ENCODE measurements around the gene LAIR1. TPM values are rescaled to one million over a fixed set of nuclear protein-coding genes. Genes with fewer than 3 reads are reported as not detected.

Gene LAIR1
- polyA plus RNA-seq, 3 donors = 48.0 to 202 (median 73.8) TPM

- peaks cover 18% of the 10 kb centered on the region for H3K79me2 ChIP-seq (ENCODE audit: insufficient read depth, low read length)
- peak overlapping the region; percentile 60 for H3K4me2 ChIP-seq (replicated peaks; ENCODE audit: extremely low read depth, low read length, poor library complexity, severe bottlenecking)
- TF ChIP-seq CTCF (IDR thresholded peaks at IDR 0.05) = no peak
- H3K4me3 ChIP-seq (replicated peaks in 1 of 3; ENCODE audit: low read depth in 2 of 3, low read length in 3 of 3) = peak overlapping the region in 1 of 3 experiments; percentile 62
- DNase-seq = no peak
- Mint-ChIP-seq H3K9me3 (peaks cover 0 to under 1% (median 0%) of the 10 kb centered on the region in 7 donors), H3K4me3 (peak overlapping the region in 1 of 2 donors; percentile 80), H3K27ac (peak overlapping the region; percentile 95 to 99 (median 98)), H3K36me3 (peaks cover 13 to 15% of the 10 kb centered on the region in 2 donors), H3K27me3 (ENCODE audit: low read depth in 3 of 3) (peaks cover 1 to 6% (median 3%) of the 10 kb centered on the region in 3 donors), H3K4me1 (peaks cover 73% of the 10 kb centered on the region)
- intact Hi-C loops (cut with micrococcal nuclease) = loop anchor here in 1 of 2 donors (5.0 to 10.0 kb wide), 2 partner anchors 34 to 51 kb away; partner anchors contain the start of gene LILRB2
- H3K4me1 ChIP-seq (ENCODE audit: control insufficient read depth in 1 of 2, insufficient read depth in 2 of 2, low read length in 2 of 2) = peaks cover 74 to 77% of the 10 kb centered on the region in 2 donors
- H3K9me3 ChIP-seq (replicated peaks in 1 of 2; ENCODE audit: control insufficient read depth in 1 of 2, insufficient read depth in 1 of 2, low read length in 2 of 2) = no peaks in the 10 kb centered on the region
- H3K36me3 ChIP-seq (replicated peaks in 1 of 2; ENCODE audit: control insufficient read depth in 1 of 2, insufficient read depth in 2 of 2, low read length in 2 of 2) = peaks cover 7 to 11% of the 10 kb centered on the region in 2 donors
- H3K27ac ChIP-seq (ENCODE audit: low read depth in 1 of 2, low read length in 2 of 2) = peak overlapping the region; percentile 82 to 88
- no peak overlapping the region for H3K9ac ChIP-seq (ENCODE audit: insufficient read depth, low read length, poor library complexity, severe bottlenecking)
- H4K20me1 ChIP-seq (ENCODE audit: insufficient read depth, low read length) = peaks cover 6% of the 10 kb centered on the region
- no peaks in the 10 kb centered on the region for H3K27me3 ChIP-seq (ENCODE audit: control insufficient read depth in 2 of 2, insufficient read depth in 2 of 2, low read length in 2 of 2)
- WGBS (ENCODE audit: insufficient coverage) = 97% methylated on average over 3 of the region's 10 CpGs
- H2AFZ ChIP-seq (ENCODE audit: insufficient read depth, low read depth, low read length, poor library complexity, severe bottlenecking) = peak overlapping the region; percentile 3
These were observed 48.8 kb downstream of the LAIR1 start for GRCh38 chr19:54315956-54316355.

DNA sequence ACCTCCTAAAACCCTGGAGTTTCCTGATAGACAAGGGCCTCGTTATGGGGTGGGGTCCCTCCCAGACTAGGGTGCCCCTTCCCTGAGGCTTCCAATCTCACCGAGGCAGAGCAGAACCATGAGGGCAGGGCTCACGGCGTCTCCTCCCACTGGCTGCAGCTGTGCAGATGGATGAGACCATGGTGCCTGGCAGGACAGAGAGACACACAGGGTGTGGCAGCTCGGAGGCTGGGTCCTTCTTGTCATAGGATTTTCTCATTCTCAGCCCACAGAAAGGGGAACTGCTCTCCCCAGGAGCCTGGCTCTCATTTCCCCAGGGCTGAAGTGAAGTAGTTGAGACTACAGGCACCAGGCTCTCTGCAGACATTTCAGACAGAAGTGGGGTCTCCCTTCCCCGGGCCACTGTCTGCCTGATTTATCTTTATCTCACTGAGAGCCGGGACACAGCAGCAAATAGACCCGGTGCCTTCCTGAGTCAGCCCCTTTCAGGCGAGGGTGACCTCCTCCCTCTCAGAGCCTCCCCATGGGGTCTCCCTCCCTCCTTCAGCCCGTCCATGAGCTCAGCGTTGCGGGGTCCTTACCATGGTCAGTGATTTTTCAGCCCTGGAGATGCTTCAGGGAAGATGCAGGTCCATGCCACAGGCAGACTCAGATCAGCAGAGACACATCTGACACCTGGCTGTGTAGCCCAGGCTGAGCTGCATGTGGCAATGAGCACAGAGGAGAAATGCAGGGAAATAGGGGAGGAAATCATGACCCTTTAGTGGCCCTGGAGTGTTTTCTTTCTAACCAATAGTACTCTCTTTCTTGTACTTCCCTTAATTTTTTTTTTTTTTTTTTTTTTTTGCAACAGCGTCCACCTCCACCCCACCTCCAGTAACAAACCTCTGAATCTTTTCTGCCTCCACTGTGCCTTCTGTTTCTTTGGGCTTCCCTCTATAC, 52.0 kb downstream of the LAIR1 start, which contains the start of gene LILRA5:
TSS of gene LILRA5 (minus strand) at position 731 of the 942 bp plus-strand sequence. CDS start at position 584, 147 bp downstream.
- TF ChIP-seq CTCF (IDR thresholded peaks at IDR 0.05) = no peak
- Histone ChIP-seq H3K27me3 (ENCODE audit: control insufficient read depth in 2 of 2, insufficient read depth in 2 of 2, low read length in 2 of 2) (no peaks in the 10 kb centered on the region), H3K4me2 (replicated peaks; ENCODE audit: extremely low read depth, low read length, poor library complexity, severe bottlenecking) (peak within 1 kb of the TSS; percentile 95), H3K36me3 (replicated peaks in 1 of 2; ENCODE audit: control insufficient read depth in 1 of 2, insufficient read depth in 2 of 2, low read length in 2 of 2) (peaks cover 26 to 34% of the 10 kb centered on the region in 2 donors), H4K20me1 (ENCODE audit: insufficient read depth, low read length) (peaks cover 25% of the 10 kb centered on the region), H2AFZ (ENCODE audit: insufficient read depth, low read depth, low read length, poor library complexity, severe bottlenecking) (no peak within 1 kb of the TSS), H3K9ac (ENCODE audit: insufficient read depth, low read length, poor library complexity, severe bottlenecking) (peak within 1 kb of the TSS; percentile 63), H3K4me1 (ENCODE audit: control insufficient read depth in 1 of 2, insufficient read depth in 2 of 2, low read length in 2 of 2) (peaks cover 69 to 81% of the 10 kb centered on the region in 2 donors), H3K79me2 (ENCODE audit: insufficient read depth, low read length) (peaks cover 34% of the 10 kb centered on the region), H3K4me3 (replicated peaks in 1 of 3; ENCODE audit: low read depth in 2 of 3, low read length in 3 of 3) (peak within 1 kb of the TSS; percentile 78 to 97 (median 86)), H3K9me3 (replicated peaks in 1 of 2; ENCODE audit: control insufficient read depth in 1 of 2, insufficient read depth in 1 of 2, low read length in 2 of 2) (no peaks in the 10 kb centered on the region), H3K27ac (ENCODE audit: low read depth in 1 of 2, low read length in 2 of 2) (peak within 1 kb of the TSS; percentile 89 to 93)
- peak; percentile 80 to 86 (median 85) for DNase-seq
- 5% methylated on average over 12 of the region's 13 CpGs for WGBS (ENCODE audit: insufficient coverage)
- intact Hi-C loops (cut with micrococcal nuclease) = loop anchor here (5.0 to 10.0 kb wide), 2 partner anchors 35 to 48 kb away; no protein-coding TSS in a partner anchor
- Mint-ChIP-seq H3K36me3 (peaks cover 33 to 38% of the 10 kb centered on the region in 2 donors), H3K27me3 (ENCODE audit: low read depth in 3 of 3) (peaks cover 3 to 6% (median 4%) of the 10 kb centered on the region in 3 donors), H3K27ac (peak within 1 kb of the TSS; percentile 97 to 100 (median 98)), H3K4me3 (peak within 1 kb of the TSS; percentile 97 to 98), H3K4me1 (peaks cover 69% of the 10 kb centered on the region), H3K9me3 (peaks cover 0 to 2% (median 0%) of the 10 kb centered on the region in 7 donors)
